Measurements from ENCODE around the gene BPIFB1. TPM values are rescaled to one million over a fixed set of nuclear protein-coding genes. Genes with fewer than 3 reads are reported as not detected.

BPIFB1 gene
- total RNA-seq, 1 donor from 2014 or later, result not detected

DNA sequence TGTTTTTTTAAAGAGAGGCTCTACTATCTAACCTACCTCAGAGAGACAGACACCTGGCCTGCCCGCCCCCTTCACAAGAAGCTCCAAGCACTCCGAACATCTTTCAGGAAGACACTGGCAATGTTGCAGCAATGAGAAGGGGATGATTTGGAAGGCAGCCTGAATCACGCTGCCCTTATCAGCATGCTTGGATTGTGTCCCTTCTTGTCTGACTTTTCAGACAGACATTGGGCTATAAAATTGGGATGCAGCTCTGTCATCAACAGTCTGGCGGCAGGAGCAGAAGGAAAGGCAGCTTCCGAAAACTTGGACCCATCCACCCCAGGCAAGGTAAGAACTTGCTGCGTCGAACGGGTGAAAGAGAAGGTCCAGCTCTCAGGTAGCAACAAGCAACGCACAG is 62.3 kb downstream of the BPIFB1 start:
- no peak for DNase-seq (ENCODE audit: low spot score in 2 of 2, unreplicated experiment in 2 of 2)
- no peak overlapping the region for H3K27ac Mint-ChIP-seq
- no peak overlapping the region for H3K4me3 Mint-ChIP-seq
- H3K27me3 Mint-ChIP-seq (ENCODE audit: low read depth), result no peaks in the 10 kb centered on the region
- H3K4me1 Mint-ChIP-seq, result peaks cover 4% of the 10 kb centered on the region
- peaks cover 5% of the 10 kb centered on the region for H3K36me3 Mint-ChIP-seq
- TF ChIP-seq, protein P1, sequence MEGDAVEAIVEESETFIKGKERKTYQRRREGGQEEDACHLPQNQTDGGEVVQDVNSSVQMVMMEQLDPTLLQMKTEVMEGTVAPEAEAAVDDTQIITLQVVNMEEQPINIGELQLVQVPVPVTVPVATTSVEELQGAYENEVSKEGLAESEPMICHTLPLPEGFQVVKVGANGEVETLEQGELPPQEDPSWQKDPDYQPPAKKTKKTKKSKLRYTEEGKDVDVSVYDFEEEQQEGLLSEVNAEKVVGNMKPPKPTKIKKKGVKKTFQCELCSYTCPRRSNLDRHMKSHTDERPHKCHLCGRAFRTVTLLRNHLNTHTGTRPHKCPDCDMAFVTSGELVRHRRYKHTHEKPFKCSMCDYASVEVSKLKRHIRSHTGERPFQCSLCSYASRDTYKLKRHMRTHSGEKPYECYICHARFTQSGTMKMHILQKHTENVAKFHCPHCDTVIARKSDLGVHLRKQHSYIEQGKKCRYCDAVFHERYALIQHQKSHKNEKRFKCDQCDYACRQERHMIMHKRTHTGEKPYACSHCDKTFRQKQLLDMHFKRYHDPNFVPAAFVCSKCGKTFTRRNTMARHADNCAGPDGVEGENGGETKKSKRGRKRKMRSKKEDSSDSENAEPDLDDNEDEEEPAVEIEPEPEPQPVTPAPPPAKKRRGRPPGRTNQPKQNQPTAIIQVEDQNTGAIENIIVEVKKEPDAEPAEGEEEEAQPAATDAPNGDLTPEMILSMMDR (IDR thresholded peaks at IDR 0.05; ENCODE audit: unreplicated experiment), result no peak
- no peaks in the 10 kb centered on the region for H3K9me3 Mint-ChIP-seq

DNA sequence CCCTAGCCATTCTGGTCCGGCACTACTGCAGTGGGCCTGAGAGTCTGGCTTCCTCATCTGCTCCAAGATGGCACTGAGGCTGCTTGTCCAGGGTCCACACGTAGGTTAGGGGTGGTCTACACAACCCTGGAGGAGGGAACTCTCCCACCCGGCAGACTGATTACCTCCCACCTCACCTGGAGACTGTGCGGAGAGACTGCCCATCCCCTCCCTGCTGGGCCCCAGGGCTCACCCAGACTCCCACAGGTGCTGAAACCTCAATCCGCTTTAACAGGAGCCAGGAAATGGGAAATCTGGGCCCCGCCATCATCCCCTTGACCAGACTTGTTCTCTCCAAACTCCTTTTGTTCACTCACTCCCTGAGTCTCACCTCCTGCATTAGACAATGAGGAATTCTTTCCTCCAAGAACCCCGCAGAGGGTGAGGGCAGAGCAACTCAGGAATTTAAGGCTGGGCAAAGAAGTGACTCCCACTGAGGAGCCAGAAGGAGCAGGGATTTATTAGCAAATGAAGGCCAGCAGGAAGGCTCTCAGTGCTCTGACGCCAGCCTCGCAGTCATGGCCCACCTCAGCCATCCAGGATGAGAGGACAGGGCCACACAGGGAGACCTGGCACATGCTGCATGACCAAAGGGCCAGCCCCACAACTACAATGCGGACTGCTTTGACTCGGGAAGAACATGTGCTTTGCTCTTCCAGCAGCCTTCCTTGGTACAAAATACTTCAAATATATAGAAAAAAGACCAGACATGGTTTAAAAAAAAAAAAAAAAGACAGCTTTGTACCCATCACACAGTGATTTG is 65.3 kb downstream of the BPIFB1 start:
- Mint-ChIP-seq H3K27ac (no peak overlapping the region), H3K9me3 (no peaks in the 10 kb centered on the region), H3K4me1 (peaks cover 12% of the 10 kb centered on the region), H3K36me3 (peaks cover 11% of the 10 kb centered on the region), H3K4me3 (no peak overlapping the region), H3K27me3 (ENCODE audit: low read depth) (no peaks in the 10 kb centered on the region)
- no peak for DNase-seq (ENCODE audit: low spot score in 2 of 2, unreplicated experiment in 2 of 2)
- TF ChIP-seq, protein P1 (IDR thresholded peaks at IDR 0.05; ENCODE audit: unreplicated experiment), result no peak

DNA sequence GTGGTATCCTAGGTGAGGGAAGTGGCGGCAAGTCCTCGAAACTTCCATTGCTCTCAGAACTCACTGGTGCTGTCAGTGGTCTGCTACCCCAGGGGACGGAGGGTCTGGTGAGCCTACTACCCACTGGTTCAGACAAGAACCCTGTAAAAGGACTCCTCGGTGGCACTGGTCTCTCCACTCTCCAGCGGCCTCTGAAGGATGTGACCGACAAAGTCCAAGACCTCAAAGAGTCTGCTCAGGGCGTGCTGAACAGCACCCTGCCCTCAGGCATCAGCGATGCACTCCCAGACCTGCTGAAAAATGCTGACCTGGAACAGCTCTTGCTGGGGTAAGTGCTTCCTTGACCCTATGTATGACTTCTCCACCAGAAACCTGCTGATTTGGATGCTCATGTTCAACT is 66.5 kb downstream of the BPIFB1 start:
- H3K36me3 Mint-ChIP-seq, result peaks cover 16% of the 10 kb centered on the region
- no peak for DNase-seq (ENCODE audit: low spot score in 2 of 2, unreplicated experiment in 2 of 2)
- TF ChIP-seq, protein P1 (IDR thresholded peaks at IDR 0.05; ENCODE audit: unreplicated experiment), result no peak
- no peaks in the 10 kb centered on the region for H3K9me3 Mint-ChIP-seq
- peaks cover 12% of the 10 kb centered on the region for H3K4me1 Mint-ChIP-seq
- H3K4me3 Mint-ChIP-seq, result no peak overlapping the region
- no peaks in the 10 kb centered on the region for H3K27me3 Mint-ChIP-seq (ENCODE audit: low read depth)
- no peak overlapping the region for H3K27ac Mint-ChIP-seq

DNA sequence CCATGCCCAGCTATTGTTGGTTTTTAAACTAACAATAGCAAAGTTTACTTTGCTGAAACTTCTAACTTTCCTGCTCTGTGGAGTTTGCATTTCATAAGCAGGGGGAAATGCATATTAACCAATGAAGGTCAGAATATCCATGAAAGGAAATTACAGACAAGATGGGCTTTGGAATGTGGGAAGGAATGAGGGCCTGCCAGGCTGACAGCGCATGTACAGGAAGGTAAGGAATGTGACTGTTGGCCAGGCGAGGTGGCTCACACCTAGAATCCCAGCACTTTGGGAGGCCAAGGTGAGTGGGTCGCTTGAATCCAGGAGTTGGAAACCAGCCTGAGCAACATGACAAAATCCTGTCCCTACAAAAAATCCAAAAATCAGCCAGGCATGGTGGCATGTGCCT is 68.7 kb downstream of the BPIFB1 start:
- H3K4me1 Mint-ChIP-seq, result peaks cover 12% of the 10 kb centered on the region
- TF ChIP-seq, protein P1 (IDR thresholded peaks at IDR 0.05; ENCODE audit: unreplicated experiment), result no peak
- peak overlapping the region; percentile 70 for H3K27ac Mint-ChIP-seq
- H3K36me3 Mint-ChIP-seq, result peaks cover 20% of the 10 kb centered on the region
- no peaks in the 10 kb centered on the region for H3K9me3 Mint-ChIP-seq
- no peak overlapping the region for H3K4me3 Mint-ChIP-seq
- DNase-seq (ENCODE audit: low spot score in 2 of 2, unreplicated experiment in 2 of 2), result no peak
- H3K27me3 Mint-ChIP-seq (ENCODE audit: low read depth), result no peaks in the 10 kb centered on the region

DNA sequence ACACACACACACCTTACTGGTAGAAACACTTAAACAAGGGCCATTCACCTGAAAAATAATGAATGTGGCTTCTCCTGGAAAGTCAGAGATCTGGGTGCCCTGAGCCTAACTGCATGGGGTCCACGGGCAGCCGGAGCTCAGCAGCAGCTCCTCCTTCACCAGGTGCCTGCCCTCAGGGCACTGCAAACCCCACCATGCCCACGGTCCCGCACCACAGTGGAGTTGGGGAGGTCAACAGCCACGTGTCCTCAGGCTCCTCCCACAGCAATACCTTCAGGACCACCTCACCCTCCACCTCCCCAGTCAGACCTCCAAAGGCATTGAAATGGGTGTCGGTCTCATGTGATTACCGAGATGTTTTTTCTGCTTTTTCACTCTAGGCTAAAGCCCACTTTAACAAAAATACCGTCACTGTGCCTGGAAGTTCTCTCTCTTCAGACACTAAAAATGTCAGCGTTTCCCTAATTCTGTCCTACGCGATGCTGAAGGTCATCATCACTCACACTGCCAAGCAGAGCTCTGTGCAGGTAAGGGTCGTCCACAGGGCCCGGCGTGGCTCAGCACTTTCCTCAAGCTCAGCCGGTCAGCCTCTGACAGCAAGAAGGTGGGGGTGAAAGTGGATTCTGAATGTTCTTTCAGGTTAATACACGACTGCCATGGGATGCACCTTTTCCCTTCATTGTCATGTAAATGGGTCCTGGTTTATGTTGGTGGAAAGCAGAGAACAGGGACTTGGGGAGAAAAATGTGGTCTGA is 69.4 kb downstream of the BPIFB1 start:
- Mint-ChIP-seq H3K36me3 (peaks cover 20% of the 10 kb centered on the region), H3K27me3 (ENCODE audit: low read depth) (no peaks in the 10 kb centered on the region), H3K27ac (peak overlapping the region; percentile 70), H3K4me1 (peaks cover 12% of the 10 kb centered on the region), H3K4me3 (no peak overlapping the region), H3K9me3 (no peaks in the 10 kb centered on the region)
- DNase-seq (ENCODE audit: low spot score in 2 of 2, unreplicated experiment in 2 of 2), result no peak
- TF ChIP-seq, protein P1 (IDR thresholded peaks at IDR 0.05; ENCODE audit: unreplicated experiment), result no peak
